HG03520 (cell line): ENCODE results near the gene PACC1.
"Not testable (repeated sequence)": the region's sequence is repeated elsewhere in the genome, so short reads cannot be mapped to it uniquely, and the experiment has no call there.

ENCODE experiments used
- ATAC-seq: cut with Tn5 transposase; IDR thresholded peaks from one replicate; pipeline ENCODE4 v1.9.1; 2021; ENCODE audit warnings: mild to moderate bottlenecking, moderate library complexity; ENCODE audit not compliant: unreplicated experiment

PACC1 gene

GRCh38 chr1:212341090-212341489 lies 73.6 kb downstream of the PACC1 start:
- ATAC-seq = no peak

GRCh38 chr1:212329105-212329504 lies 85.6 kb downstream of the PACC1 start:
- ATAC-seq = no peak

GRCh38 chr1:212328248-212328647 lies 86.4 kb downstream of the PACC1 start:
- no peak for ATAC-seq

GRCh38 chr1:212326541-212326940 lies 88.1 kb downstream of the PACC1 start:
- ATAC-seq = no peak

- ATAC-seq = no peak
Observed at GRCh38 chr1:212323066-212323465, 91.6 kb downstream of the PACC1 start.

- ATAC-seq = not testable (repeated sequence)
Observed at GRCh38 chr1:212321031-212321430, 93.7 kb downstream of the PACC1 start.

GRCh38 chr1:212317916-212318315 lies 96.8 kb downstream of the PACC1 start:
- no peak for ATAC-seq

GRCh38 chr1:212315907-212316306 lies 98.8 kb downstream of the PACC1 start:
- no peak for ATAC-seq

GRCh38 chr1:212315184-212315583 lies 99.5 kb downstream of the PACC1 start:
- no peak for ATAC-seq
